GM11168 (cell line): ENCODE results near the gene GPC1.

Source experiments
- in situ Hi-C: fragments of 300-500 bp; cut with MboI; formaldehyde crosslinking; loops from one replicate; pipeline ENCODE4 v1.12.0; 2022; ENCODE audit warnings: low sequenced_read_pairs; ENCODE audit not compliant: unreplicated experiment

Gene GPC1

GRCh38 chr2:240396623-240397541 is 38.6 kb upstream of the GPC1 start:
- in situ Hi-C loops = no loop called here

- in situ Hi-C loops = no loop called here
Measured at GRCh38 chr2:240397542-240397916, 37.9 kb upstream of the GPC1 start.

- in situ Hi-C loops = no loop called here
Measured at GRCh38 chr2:240397924-240398645, 37.4 kb upstream of the GPC1 start.

GRCh38 chr2:240398661-240399267 is 36.7 kb upstream of the GPC1 start:
- in situ Hi-C loops = no loop called here

DNA sequence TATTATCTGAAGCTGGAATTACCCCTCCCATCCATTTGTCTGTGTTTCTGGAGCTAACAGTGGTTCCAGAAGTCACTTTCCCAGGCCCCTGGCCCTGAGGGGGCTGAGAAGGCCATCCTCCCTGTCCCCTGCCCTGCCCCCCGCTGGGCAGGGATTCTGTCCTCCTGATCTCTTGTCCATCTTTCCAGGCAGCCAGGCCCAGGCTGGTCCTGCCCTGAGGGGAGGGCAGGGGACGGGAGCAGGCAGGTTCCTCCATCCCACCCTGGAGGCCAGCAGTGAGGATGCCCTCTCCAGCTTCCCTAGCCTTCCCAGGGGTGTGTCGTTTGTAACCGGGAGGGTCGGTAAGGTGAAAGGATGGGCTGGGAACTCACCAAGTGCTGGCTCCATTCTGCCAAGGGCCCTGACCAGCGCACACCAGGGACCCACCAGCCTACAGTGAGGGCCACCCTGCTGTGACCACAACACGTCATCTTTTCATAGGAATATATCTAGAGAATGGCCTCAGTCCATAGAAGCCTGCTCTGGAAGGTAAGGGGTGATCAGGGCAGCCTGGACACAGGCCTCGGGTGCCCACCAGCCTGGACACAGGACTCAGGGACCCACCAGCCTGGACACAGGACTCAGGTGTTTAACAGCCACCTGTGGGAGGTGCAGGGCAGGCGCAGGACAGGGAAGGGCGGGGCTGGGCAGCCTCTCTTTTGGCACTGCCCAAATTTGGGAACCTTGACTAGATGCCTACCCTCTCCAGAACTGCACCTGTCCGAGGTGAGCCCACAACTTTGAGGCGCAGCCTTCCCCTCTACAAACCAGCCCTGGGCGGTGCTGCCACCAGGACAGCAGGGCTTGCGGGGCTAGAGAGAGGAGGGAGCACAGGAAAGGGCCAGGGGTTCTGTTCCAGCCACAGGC is 35.8 kb upstream of the GPC1 start:
- in situ Hi-C loops = no loop called here

DNA sequence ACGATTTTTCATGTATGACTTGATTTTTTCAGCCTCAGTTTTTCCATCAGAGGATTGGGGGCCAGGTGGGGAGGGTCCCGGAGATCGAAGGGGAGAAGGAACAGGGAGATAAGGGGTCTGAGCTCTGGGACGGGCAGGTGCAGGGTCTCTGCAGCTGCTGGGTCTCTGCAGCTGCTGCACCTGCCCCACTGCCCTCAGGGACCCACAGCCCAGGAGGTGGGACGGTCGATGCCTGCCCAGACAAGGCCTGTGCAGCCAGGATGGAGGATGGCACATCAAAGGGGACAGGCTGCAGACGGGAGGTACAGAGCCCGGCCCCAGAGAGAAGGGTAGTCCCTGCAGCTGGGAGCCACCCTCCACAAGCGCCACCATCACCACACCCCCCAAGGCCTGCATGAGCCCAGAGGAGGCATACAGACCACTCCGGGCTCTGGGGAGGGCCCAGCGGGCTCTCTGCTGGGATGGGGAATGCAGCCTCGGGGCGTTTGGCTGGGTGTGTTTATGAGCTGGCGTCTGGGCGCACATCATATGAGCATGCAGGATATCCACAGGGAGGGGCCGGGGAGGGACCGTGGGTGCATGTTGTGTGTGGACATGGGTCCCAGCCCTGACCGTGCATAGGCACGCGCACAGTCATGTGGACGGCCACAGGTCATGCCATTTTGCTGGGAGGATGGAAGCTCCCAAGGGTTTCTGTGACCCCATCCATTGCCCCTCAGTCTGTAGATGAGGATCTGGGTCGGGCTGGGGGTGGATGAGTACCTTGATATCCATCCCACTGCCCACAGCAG is 34.9 kb upstream of the GPC1 start:
- in situ Hi-C loops = no loop called here

DNA sequence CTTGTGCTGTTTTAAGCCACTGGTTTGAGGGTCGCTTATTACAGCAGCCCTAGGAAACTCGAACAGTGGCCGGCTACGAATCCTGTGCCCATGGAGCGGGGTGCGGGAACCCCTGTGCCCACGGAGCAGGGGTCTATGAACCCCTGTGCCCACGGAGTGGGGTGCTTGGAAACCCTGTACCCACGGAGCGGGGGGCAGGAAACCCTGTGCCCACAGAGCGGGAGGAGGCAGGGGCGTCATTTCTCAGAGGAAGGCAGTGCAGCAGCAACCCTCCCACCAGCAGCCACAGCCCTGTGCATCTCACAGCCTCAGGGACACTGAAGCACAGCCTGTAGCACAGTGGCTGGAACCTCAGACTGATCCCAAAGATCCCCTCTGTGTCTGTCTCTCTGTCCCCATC is 34.2 kb upstream of the GPC1 start:
- in situ Hi-C loops = no loop called here

DNA sequence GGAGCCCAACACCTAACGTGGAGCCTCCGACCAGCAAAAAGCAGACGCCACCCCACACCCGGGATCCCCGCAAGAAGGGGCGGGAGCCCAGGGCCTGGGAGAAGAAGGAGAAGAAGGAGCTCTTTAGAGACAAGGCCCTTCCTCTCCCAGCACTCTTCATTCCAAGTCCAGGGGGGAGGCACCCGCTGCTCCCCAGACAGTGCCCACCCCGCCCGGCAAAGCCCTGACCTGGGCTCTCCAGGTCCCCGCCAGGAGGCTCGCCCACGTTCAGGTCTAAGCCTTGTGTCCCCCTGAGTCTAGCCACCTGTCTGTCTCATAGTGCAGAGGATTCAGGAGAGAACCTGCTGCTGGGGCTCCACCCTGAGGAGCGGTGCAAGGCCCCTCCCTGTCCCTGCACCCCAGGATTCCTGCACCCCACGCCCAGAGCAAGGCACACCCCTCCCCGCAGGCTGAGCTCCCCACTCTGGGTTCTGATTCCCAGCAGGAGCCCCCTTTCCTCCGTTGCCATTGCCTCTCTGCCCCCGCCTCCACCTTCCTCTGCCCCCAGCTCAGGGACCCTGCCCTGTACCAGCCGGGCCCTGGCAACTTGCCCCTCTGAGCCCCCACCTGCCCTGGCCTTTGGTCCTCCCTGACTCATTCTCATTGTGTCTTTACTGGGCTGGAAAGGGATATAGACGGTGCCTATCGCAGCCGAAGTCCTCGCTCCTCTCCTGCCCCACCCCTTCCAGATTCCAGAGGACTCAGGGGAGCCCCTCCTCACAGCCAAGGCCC is 33.5 kb upstream of the GPC1 start:
- in situ Hi-C loops = no loop called here

DNA sequence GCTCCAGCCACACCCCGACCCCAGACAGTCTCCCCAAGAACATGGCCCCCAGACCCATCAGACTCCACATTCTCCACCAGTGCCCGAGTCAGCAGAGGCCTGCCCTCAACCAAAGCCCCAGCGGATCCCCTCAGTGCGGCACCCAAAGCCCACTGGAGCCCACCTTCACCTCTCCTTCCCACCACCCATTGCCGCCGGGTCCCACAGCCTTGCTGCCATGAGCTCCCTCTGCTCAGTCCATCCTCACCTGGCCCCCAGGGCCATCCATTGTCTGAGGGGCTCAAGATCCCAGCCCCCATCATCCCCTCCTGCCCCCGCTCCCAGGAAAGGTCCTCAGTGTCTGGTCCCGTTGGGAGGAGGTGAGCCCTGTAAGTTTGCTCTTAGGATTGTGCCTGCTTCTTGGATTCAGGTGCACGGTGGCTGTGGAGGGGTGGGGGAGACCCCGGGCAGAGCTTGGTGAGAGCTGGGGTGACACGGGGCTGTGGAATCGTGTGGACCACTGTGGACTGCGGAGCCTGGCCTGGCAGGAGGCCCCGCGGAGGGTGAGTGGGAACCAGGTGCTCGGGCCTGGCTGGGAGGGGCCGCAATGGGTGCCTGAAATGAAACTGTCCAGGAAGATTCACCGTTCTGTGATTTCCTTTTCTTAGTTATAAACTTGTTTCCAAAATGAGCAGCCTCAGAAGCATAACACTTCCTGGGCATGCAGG is 32.7 kb upstream of the GPC1 start:
- in situ Hi-C loops = no loop called here

DNA sequence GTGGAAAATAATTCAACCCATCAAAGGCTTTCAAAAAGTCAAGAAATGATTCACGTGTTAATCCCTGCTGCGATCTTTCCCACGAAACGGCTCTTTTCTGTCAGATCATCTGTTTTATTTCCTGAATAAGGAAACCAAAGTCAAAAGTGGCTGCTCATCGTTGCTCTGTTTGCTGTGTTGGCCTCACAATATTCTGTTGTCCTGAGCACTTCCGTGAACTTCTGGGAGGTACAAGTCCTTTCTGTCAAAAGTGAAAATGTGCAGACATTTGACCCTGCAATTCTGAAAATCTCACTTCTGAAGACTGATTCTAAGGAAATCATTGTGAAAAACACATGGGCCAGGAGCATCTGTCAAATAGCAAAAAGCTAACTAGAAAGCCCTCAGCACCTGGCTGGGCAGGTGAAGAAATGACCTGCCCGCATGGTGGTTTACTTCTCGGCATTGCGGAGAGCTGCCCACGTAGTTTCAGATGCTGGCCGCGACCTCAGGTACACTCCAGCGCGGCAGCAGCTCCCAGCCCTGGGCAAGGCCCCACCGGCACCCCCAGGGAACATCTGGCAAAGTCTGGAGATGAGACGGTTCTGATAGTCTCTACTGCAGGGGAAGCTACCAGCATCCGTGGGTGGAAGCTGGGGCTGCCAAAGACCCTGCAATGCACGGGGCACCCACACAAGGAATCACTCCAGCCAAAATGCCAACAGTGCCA is 31.9 kb upstream of the GPC1 start:
- in situ Hi-C loops = no loop called here

DNA sequence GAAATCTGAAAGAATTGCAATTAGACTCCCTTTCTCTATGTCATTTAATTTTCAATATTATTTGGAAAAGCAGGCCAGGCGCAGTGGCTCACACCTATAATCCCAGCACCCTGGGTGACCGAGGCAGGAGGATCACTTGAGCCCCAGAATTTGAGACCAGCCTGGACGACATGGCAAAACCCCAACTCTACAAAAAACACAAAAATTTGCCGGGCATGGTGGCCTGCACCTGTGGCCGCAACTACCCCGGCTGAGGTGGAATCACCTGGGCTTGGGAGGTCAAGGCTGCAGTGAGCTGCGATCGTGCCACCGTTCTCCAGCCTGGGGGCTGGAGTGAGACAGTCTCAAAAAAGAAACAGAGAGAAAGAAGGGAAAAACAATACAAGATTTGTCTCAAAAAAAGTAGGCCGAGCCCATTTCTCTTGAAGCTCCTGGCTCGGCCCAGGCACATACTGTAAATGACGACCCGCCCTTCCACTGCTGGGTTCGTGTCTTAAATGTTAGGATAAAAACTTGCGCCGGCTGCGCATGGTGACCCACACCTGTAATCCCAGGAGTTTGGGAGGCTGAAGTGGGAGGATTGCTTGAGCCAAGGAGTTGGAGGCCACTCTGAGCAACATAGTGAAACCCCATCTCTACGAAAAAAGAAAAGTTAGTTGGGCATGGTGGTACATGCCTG is 31.1 kb upstream of the GPC1 start:
- in situ Hi-C loops = no loop called here

DNA sequence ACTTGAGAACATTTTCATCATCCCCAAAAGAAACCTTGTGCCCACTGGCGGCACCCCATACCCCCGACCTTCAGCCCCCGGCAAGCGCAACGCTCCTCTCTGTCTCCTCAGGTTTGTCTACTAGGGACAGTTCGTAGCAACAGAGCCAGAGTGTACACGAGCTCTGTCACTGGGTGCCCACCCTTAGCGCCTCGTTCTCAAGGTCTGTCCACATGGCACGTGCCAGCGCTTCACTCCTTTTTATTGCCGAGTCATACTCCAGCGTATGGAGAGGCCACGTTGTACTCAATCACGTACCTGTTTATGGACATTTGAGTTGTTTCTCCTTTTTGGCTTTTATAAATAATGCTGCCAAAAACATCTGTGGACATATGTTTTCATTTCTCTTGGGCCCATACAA is 30.3 kb upstream of the GPC1 start:
- in situ Hi-C loops = no loop called here

GRCh38 chr2:240405684-240406313 is 29.7 kb upstream of the GPC1 start:
- in situ Hi-C loops = no loop called here

DNA sequence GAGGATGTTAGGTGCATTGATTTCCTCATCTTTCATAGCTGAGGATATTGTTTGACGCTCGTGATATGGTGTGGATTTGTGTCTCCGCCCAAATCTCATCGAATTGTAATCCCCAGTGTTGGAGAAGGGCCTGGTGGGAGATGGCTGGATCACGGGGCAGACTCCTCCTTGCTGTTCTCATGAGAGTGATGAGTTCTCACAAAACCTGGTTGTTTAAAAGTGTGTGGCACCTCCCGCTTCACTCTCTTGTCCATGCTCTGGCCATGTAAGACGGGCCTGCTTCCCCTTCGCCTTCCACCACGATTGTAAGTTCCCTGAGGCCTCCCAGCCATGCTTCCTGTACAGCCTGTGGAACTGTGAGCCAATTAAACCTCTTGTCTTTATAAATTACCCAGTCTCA is 28.4 kb upstream of the GPC1 start:
- in situ Hi-C loops = no loop called here

- in situ Hi-C loops = no loop called here
Measured at GRCh38 chr2:240410004-240410403, 25.5 kb upstream of the GPC1 start.

DNA sequence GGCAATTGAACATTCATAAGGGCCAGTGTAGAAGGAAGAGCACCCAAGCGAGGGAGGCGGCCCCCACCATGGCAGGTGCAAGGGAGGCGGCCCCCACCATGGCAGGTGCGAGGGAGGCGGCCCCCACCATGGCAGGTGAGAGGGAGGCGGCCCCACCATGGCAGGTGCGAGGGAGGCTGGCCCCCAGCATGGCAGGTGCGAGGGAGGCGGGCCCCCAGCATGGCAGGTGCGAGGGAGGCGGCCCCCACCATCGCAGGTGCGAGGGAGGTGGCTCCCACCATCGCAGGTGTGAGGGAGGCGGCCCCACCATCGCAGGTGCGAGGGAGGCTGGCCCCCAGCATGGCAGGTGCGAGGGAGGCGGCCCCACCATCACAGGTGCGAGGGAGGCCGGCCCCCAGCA is 24.7 kb upstream of the GPC1 start:
- in situ Hi-C loops = no loop called here
